ENCODE data around the gene NFATC3. TPM values are rescaled to one million over a fixed set of nuclear protein-coding genes. Genes with fewer than 3 reads are reported as not detected.
A peak's percentile ranks its signal among the peaks of the same experiment; 100 is the strongest.

The NFATC3 gene
- total RNA-seq, 4 donors from 2014 or later, result 39.5 to 54.5 (median 45.6) TPM

DNA sequence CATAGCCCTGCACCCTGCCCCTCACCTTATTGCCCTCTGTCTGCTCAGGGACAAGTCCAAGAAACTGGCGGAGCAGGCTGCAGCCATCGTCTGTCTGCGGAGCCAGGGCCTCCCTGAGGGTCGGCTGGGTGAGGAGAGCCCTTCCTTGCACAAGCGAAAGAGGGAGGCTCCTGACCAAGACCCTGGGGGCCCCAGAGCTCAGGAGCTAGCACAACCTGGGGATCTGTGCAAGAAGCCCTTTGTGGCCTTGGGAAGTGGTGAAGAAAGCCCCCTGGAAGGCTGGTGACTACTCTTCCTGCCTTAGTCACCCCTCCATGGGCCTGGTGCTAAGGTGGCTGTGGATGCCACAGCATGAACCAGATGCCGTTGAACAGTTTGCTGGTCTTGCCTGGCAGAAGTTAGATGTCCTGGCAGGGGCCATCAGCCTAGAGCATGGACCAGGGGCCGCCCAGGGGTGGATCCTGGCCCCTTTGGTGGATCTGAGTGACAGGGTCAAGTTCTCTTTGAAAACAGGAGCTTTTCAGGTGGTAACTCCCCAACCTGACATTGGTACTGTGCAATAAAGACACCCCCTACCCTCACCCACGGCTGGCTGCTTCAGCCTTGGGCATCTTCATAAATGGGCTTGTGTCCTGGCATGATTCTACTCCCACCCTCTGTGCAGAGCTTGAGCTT lies 6.3 kb upstream of the NFATC3 start:
- ATAC-seq (ENCODE audit: low FRiP score) (no peak), DNase-seq (ENCODE audit: low spot score) (no peak)
- TF ChIP-seq, protein P1, sequence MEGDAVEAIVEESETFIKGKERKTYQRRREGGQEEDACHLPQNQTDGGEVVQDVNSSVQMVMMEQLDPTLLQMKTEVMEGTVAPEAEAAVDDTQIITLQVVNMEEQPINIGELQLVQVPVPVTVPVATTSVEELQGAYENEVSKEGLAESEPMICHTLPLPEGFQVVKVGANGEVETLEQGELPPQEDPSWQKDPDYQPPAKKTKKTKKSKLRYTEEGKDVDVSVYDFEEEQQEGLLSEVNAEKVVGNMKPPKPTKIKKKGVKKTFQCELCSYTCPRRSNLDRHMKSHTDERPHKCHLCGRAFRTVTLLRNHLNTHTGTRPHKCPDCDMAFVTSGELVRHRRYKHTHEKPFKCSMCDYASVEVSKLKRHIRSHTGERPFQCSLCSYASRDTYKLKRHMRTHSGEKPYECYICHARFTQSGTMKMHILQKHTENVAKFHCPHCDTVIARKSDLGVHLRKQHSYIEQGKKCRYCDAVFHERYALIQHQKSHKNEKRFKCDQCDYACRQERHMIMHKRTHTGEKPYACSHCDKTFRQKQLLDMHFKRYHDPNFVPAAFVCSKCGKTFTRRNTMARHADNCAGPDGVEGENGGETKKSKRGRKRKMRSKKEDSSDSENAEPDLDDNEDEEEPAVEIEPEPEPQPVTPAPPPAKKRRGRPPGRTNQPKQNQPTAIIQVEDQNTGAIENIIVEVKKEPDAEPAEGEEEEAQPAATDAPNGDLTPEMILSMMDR (IDR thresholded peaks at IDR 0.05), result no peak

DNA sequence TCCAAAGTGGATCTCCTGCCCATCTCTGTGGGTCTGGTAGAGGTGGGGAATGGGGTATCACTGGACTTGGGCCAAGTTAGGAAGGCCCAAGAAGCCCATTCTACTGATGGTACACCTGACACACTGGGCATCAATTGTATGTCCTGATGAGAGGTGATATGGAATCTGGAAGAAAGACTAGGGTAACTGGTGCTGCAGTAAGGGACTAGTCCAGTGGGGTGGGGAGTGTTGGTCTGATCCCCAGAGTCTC lies 5.9 kb upstream of the NFATC3 start:
- TF ChIP-seq, protein P1 (IDR thresholded peaks at IDR 0.05), result no peak
- ATAC-seq (ENCODE audit: low FRiP score), result peak; percentile 5
- no peak for DNase-seq (ENCODE audit: low spot score)

DNA sequence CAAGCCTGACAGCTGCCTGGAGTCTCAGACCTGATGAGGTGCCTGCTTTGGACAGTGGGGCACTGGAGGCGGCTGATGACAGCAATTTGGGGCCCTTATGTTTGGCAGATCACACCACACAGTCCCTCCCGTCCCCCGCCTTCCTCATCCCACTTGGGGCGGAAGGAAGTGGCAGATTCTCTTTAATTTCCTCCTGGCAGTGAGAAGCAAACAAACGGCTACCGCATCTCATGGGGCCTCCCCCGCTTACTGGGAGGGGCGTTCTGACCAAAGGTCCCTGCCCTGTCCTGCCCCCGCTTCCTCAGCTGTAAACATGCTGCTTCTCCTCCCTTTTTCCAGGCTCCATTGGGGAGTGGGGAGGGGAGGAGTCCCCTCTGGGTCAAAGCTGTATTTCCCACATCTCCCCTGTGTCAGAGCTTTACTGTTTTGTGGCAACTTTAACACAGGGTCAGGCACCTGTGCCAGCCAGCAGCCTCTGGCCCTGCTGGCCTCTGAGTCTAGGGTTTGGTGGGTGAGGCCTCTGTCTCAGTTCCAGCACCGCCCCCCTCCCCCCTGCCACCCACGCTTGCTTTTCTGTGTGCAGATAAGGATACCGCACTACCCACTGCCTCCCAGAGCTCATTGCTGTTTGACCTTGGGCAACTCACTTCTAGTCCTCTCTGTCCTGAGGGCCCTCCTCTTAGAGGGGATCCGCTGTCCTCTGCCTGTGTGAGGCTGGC lies 5.4 kb upstream of the NFATC3 start:
- TF ChIP-seq, protein P1 (IDR thresholded peaks at IDR 0.05), result no peak
- no peak for DNase-seq (ENCODE audit: low spot score)
- peak; percentile 49 for ATAC-seq (ENCODE audit: low FRiP score)

DNA sequence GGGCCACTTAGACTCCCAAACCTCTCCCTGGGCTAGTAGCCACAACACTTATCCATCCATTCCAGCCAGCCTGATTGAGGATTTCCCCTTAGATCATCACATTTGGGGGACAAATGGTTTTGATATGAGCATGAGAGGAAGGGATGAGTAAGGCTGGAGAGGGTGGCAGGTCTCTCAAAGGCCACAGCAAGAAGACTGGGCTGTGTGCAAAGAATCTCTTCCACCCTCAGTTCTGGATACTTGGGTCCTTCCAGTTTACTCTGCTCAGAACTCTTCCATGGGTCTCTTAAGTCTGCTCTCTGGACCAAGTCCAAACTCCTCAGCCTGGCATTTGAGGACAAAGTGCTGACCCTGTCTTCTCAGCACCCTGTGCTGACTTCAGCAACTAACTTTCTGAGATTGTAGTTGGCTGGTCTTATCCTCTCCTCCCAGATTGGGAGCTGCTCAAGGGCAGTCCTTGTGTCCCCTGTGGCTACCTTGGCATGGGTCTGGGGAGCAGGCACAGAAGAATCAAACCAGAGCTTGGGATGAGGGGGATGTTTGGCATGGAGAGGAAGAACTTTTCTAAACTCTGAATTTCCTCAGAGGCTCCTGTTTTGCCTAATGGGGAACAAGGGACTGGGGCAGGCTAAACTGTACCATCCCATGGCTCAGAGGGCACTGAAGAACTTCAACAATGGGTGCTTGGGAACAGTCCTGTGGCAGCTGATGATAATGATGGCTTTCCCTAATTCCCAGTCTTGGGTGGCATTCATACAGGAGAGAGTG lies 3.1 kb upstream of the NFATC3 start:
- ATAC-seq (ENCODE audit: low FRiP score), result no peak
- TF ChIP-seq, protein P1 (IDR thresholded peaks at IDR 0.05), result no peak
- no peak for DNase-seq (ENCODE audit: low spot score)

DNA sequence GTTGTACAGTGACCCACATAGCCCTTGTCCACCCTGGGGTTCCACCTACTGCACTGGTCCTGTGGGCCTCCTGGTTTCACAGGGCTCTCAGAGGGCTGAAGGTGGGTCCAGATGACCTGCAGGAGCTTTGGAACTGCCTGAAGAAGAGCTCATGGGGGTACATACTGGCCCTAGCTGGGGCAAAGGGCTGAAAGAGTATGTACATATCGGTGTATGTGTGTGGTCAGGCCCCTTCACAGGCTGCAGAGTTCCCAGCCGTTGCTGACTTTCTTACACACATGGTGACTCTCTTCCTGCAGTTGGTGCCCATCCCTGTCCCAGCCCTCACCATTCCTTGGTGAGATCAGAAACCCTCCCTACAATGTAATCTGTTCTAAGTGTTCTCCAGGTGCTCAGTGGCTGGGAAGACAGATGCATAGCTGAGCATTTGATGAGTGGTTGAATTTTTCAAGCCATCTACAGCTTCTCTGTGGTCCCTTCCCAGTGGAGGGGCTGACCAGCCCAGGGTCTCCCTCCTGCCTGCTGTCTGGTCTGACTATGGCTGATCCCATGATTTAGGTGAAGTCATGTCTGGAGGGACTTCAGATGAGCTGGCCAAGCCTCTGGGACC lies 2.4 kb upstream of the NFATC3 start:
- DNase-seq (ENCODE audit: low spot score) (no peak), ATAC-seq (ENCODE audit: low FRiP score) (no peak)
- TF ChIP-seq, protein P1 (IDR thresholded peaks at IDR 0.05), result no peak

DNA sequence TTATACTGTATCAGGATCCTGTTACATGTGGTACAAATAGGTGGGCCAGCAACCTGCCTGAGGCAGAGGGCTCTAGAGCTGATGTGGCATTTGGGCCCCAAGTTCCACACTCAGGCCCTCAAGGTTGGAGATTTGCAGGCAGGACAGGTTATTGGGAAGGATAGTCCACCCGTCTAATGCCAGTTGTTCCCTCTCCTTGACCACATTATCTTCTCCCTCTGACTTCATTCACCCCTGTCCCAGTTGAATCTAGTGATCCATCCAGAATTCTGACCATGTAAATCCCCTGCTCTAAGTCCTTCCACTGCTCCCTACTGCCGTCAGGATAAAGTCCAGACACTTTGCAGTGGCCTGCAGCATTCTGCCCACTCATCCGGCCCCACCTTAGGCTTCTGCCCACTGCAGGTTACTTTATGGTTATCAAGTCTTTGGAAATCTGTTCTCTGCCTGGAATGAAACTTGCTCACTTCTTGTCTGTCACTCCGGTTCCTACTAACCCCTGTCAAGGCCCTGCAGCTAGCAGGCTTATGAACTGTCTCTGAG lies 1.9 kb upstream of the NFATC3 start:
- ATAC-seq (ENCODE audit: low FRiP score) (no peak), DNase-seq (ENCODE audit: low spot score) (no peak)
- TF ChIP-seq, protein P1 (IDR thresholded peaks at IDR 0.05), result no peak

Measured in omental fat pad (tissue), 4 donors.